DMS53 (cell line): Measurements from ENCODE around the gene RPS18.
"Not testable (repeated sequence)": the region's sequence is repeated elsewhere in the genome, so short reads cannot be mapped to it uniquely, and the experiment has no call there.

Experiments used
- DNase-seq: peaks from one replicate; lab custom pipeline; 2025; lab: John Stamatoyannopoulos, UW

RPS18 gene

DNA sequence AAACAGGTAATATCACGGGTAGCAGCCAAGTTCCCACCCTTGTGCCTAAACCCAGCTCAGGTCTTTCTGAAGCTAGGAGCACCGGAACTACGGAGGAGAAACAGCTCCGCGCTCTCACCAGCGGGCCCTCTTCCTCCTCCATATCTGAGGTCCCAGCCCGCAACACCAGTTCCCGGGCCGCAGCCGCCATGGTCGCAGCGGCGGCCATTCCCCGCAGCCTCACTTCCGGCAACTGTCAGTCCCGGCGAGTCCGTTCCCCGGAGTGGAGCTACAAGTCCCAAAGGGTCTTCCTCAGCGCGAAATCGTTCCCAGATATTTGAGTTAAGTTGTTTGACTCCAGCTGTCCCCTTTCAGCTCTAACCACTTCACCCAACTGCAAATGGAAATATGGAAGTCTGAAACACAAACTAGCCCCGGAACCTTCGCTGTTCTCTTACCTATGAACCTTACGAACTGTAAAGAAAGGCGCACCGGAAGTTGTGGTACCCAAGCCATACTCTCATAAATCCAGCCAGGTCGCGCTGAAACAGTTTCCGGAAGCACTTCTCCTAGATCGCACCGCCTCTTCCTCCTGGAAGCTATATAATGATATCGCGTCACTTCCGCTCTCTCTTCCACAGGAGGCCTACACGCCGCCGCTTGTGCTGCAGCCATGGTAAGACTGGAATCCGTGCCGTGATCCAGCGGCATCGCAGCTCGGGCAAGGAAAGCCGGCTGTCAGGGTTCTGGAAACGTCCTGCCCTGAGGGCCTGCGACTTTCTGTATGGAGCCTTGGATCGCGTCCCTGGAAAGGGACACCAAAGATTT, at the start of gene RPS18, which contains the start of gene VPS52:
Gene RPS18, plus strand, starts transcription at position 608 of the 807 bp plus-strand sequence. Its CDS starts 45 bp downstream, at position 653.
Gene VPS52, minus strand, starts transcription at position 409 of the 807 bp plus-strand sequence. Its CDS starts 201 bp downstream, at position 208.
- peak; percentile 99 for DNase-seq

DNA sequence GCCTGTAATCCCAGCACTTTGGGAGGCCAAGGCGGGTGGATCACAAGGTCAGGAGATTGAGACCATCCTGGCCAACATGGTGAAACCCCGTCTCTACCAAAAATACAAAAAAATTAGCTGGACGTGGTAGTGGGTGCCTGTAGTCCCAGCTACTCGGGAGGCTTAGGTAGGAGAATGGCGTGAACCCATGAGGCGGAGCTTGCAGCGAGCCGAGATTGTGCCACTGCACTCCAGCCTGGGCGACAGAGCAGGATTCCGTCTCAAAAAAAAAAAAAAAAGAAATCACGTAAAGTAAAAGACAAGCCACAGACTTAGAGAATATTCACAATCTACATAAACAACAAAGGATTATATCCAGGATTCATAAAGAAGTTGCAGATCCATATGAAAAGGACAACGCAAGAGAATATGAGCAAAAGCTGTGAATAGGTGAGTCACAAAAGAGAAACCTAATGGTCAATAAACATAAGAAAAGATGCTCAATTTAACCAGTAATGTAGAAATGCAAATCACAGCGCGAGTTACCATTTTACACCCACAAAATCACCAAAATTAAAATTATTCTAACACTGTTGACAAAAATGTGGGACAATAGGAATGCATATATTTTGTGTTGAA, 45.3 kb upstream of the RPS18 start:
- not testable (repeated sequence) for DNase-seq

DNA sequence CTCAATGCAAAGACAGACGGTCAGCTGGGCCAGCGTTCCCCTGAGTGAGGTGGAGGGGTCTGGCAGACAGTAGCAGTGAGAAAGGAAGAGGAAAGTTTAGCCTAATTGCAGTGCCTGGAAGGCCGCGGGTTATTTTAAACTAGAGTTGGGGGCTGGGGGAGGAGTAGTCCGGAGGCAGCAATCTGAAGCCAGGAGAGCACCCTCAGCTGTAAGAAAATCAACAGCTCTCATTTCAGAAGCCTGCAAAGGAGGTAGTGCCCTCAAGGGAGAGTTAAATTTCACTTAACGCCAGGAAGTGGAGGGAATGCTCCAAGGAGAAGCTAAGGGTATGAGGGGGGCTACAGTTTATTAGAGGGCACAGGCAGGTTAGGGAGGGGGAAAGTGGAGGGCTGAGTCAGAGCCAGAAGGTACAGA, 36.6 kb upstream of the RPS18 start:
- no peak for DNase-seq

GRCh38 chr6:33236328-33236727, 35.5 kb upstream of the RPS18 start:
- DNase-seq, result no peak

- DNase-seq, result no peak
These were observed 35.0 kb upstream of the RPS18 start for GRCh38 chr6:33236852-33237251.

- no peak for DNase-seq
These were observed 34.1 kb upstream of the RPS18 start for GRCh38 chr6:33237741-33238140.

GRCh38 chr6:33241968-33242367, 29.9 kb upstream of the RPS18 start:
- DNase-seq, result no peak

DNA sequence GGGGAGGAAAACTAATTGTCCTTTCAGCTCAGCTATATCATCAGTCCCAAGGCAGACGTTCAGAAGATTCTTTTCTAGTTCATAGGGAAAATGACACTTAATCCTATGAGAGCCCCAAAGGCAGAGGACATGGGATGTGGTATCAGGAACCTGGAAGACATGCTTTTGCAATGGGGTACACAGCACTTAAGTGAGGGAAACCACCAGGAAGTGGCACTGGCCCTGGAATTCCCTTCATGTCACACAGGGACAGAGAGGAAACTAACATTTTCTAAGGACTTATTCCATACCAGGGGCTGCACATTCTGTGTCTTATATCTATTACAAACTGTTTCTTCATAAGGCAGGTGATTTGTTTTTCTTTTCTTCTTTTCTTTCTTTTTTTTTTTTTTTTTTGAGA, 28.4 kb upstream of the RPS18 start:
- DNase-seq, result no peak

DNA sequence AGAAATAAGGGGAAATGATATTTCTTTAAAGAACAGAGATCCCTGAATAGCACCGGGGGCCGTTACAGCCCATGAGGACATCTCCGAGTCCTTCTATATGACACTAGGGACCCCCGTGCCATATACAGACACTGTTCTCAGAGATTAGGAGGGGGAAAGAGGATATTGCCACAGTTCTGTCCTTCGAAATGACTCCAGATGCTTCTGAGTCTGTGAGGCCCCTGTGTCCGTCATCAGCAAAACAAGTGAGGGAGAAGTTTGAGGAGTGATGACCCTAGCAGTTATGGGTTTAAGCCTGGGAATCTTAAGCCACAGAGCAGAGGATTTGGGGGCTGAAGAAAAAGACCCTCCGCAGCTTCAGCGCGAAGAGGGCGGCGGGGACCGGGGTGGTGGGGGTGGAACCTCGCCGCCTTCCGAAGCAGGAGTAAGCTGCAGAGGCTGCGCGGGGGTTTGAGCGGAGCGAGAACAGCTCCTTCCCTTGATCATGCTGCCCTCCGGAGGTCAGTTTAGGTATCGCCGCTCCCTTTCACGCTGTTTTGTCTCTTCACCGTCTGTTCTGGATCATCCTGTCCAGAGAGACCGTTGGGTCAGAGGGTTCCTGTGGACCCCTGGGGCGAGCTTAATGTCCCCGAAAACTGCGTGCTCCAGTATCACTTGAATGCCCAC, 23.8 kb upstream of the RPS18 start:
- DNase-seq, result peak; percentile 92

DNA sequence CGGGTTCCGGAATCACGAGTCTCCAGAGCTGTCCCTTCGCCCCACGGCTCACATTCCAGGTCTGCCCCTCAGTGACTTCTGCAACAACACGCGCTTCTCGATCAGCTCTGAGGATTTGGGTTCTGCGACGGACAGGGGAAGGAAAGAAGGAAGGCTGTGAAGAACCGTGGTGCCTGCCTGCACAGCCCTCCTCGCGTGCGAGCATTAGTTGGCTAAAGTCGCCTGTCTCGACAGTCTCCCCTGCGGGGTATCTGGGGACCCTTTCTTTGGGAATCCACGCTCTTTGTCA, 23.3 kb upstream of the RPS18 start:
- DNase-seq, result peak; percentile 85

DNA sequence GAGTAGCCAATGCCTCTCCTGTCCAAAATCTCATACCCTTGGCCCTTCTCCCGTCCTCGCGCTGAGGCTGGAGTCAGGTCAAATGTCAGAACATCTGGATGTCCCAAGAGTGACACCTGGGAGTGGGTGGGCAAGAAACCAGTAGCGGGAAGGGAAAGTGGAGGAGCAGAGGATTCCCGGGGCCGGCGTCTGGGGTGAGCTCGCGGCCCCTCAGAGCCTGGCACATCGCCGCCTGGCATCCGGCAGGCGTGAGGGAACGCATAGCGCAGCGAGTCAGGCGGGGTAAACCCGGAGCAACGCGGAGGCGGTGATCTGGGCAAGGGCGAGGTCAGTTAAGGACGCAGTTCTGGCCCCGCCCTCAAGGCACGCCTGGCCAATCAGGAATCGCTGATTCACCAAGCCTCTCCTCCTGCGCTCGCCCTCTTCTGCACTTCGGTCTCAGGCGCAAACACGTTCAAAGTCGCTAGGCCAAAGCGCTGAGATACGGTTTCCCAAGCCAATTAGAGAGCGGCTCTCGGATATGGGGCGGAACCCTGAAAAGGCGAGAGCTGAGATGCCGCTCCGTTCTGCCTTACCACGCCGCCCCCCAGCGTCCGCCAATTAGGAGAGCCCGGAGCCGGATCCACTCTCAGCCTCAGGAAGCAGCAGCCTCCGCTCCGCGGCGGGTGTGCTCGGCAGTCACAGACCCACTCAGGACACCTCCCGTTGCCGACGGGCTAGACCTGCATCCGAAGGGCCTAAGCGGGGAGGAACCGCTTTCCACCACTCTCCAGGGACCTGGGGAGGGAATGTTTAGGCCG, 22.7 kb upstream of the RPS18 start:
- DNase-seq, result peak; percentile 100

DNA sequence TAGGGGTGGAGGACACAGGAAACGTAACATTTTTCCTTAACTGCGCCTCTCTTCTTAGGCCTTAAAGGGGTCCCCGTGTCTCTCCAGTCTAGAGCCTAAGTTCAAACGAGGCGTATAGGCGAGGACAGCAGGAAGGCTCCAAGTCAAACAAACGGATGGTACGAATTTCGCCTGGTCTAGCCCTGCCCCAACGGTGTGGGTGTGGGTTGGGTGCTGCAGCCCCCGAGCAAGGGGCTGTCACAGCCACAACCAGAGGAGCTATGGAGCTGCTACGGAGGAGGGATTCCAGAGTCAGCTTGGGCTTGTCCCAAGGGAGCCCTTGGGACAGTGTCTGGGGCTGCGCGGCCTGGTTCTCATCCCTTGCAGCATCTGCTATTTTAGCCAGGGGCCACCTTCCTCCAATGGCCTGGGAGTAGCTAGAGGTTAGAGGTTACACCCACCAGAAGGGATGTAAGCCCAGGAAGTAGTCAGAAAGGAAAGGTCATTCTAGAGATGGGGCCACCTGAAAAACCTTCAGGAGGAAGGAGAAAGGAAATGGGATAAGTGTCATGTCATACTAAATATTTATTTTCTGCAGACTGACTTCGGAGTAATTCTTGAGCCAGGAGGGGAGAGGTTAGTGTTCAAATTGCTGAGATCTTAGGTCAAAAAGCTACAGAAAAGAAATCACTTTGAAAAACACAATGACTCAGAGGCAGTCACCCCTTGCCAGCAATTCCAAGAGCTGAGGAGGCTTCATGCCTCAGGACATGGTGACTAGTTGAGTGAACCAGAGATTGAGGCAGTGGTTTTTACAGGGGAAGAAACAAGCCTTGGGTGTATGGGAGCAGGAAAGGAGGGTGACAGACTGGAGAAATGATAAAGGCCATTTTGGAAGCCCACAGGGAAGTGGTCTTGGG, 21.9 kb upstream of the RPS18 start:
- no peak for DNase-seq

- no peak for DNase-seq
These were observed 21.1 kb upstream of the RPS18 start for GRCh38 chr6:33250731-33251130.

- no peak for DNase-seq
These were observed 20.4 kb upstream of the RPS18 start for GRCh38 chr6:33251395-33252012.

- DNase-seq, result no peak
These were observed 19.1 kb upstream of the RPS18 start for GRCh38 chr6:33252759-33253158.

DNA sequence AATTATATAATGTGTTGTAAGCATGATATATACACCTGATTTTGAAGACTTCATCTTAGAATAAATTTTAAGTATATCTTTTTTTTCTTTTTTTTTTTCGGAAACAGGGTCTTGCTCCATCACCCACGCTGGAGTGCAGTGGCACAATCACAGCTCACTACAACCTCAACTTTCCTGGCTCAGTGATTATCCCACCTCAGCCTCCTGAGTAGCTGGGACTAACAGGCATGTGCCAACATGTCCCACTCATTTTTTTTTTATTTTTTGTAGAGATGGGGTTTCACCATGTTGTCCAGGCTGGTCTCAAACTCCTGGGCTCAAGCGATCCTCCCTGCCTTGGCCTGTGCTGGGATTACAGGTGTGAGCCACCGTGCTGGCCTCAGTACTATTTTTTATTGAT, 17.3 kb upstream of the RPS18 start:
- DNase-seq, result no peak

DNA sequence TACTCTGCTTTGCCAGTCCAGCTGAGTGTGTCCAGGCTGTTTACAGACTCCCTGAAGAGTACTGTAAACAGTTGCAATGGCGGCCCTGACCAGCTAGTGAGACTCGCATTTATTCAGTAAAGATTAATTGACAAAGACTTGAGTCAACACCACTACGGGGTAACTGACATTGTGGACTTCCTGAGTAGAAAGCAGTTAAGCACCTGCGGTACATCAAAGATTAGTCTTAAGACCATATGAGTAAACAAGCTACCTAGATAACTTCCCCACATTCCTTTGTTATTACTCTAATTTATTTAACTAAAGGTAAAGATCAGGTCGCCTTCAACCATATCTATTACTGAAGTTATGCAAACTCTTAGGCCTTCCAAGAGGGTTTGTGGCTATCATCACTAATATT, 12.8 kb upstream of the RPS18 start:
- DNase-seq, result peak; percentile 10

- DNase-seq, result not testable (repeated sequence)
These were observed 9.4 kb upstream of the RPS18 start for GRCh38 chr6:33262490-33262889.

DNA sequence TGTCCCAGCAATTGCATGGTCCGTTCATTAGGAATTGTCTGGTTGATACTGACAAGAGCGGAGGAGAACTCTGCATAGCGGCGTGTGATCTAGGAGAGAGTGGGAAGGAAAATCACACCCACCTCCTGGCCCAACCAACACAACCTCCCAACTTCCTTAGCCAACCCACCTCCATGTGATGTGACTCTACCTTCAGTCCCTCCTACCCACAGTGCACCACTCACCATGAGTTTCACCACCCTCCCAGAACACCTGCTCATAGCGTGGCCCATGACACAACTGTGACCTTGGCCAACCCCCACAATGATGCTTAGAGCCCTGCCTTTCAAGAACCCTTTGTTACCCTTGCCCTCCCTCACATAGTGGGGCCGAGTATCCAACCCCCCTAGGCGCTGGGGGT, 7.9 kb upstream of the RPS18 start:
- no peak for DNase-seq

DNA sequence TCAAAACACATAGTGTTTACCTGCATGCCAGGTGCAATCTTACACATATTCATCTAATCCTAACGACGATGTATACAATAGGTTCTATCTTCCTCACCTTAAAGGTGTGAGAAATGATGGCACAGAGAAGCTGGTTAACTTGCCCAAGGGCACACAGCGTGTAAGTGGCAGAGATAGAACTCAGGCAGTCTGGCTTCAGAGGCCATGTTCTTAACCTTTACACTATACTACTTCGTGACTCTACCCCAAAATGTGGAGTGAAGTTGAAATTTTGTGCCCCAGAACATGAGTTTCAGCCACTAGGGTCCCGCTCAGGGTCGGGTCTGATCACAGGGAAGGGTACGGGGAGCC, 783 bp upstream of the RPS18 start:
- DNase-seq, result no peak
